Type B pancreatic cell (in vitro differentiated cells): Measurements from ENCODE around the gene OLIG1. TPM values are rescaled to one million over a fixed set of nuclear protein-coding genes. Genes with fewer than 3 reads are reported as not detected.
A peak's percentile ranks its signal among the peaks of the same experiment; 100 is the strongest.

ENCODE experiments used
- DNase-seq: peaks from one replicate; pipeline ENCODE4 v3.0.0; 2021; ENCODE audit warnings: mixed read lengths; ENCODE audit not compliant: unreplicated experiment; ENCODE audit errors: extremely low spot score
- H3K27ac Mint-ChIP-seq: 2 replicates; pipeline ENCODE4 v1.8.0; 2021; ENCODE audit warnings: mild to moderate bottlenecking, mixed read lengths
- H3K27me3 Mint-ChIP-seq: 2 replicates; pipeline ENCODE4 v1.8.0; 2021; ENCODE audit warnings: mixed read lengths
- H3K36me3 Mint-ChIP-seq: 2 replicates; pipeline ENCODE4 v1.8.0; 2021; ENCODE audit warnings: mixed read lengths
- H3K4me1 Mint-ChIP-seq: one replicate; pipeline ENCODE4 v1.8.0; 2021; ENCODE audit warnings: mixed read lengths; ENCODE audit not compliant: unreplicated experiment
- H3K4me3 Mint-ChIP-seq: 2 replicates; pipeline ENCODE4 v1.8.0; 2021; ENCODE audit warnings: mild to moderate bottlenecking, mixed read lengths
- H3K9me3 Mint-ChIP-seq: 2 replicates; pipeline ENCODE4 v1.8.0; 2021; ENCODE audit warnings: mixed read lengths
- CTCF ChIP-seq: fragments of 200-600 bp; sonication (generic); conservative IDR thresholded peaks from 2 replicates; pipeline ENCODE4 v1.5.0; 2021; ENCODE audit warnings: antibody characterized with exemption, mild to moderate bottlenecking
- total RNA-seq: library from RNA; stranded (reverse); gene quantifications from 2 replicates; pipeline ENCODE4 v1.2.1, GENCODE V29; 2021; ENCODE audit warnings: low replicate concordance

OLIG1 gene
- total RNA-seq, 1 donor from 2014 or later, result 2.8 TPM

- Mint-ChIP-seq H3K9me3 (peaks cover 5% of the 10 kb centered on the region), H3K4me1 (no peaks in the 10 kb centered on the region), H3K27ac (no peak overlapping the region), H3K4me3 (no peak overlapping the region), H3K36me3 (no peaks in the 10 kb centered on the region), H3K27me3 (peaks cover 83% of the 10 kb centered on the region)
- no peak for TF ChIP-seq CTCF
- DNase-seq, result no peak
These were observed 2.9 kb upstream of the OLIG1 start for GRCh38 chr21:33067043-33067442.

GRCh38 chr21:33067457-33067856, 2.5 kb upstream of the OLIG1 start:
- H3K27ac Mint-ChIP-seq, result no peak overlapping the region
- H3K27me3 Mint-ChIP-seq, result peaks cover 85% of the 10 kb centered on the region
- TF ChIP-seq CTCF, result no peak
- H3K36me3 Mint-ChIP-seq, result no peaks in the 10 kb centered on the region
- no peaks in the 10 kb centered on the region for H3K4me1 Mint-ChIP-seq
- no peak for DNase-seq
- peaks cover 5% of the 10 kb centered on the region for H3K9me3 Mint-ChIP-seq
- H3K4me3 Mint-ChIP-seq, result no peak overlapping the region

- Mint-ChIP-seq H3K4me1 (no peaks in the 10 kb centered on the region), H3K9me3 (peaks cover 5% of the 10 kb centered on the region), H3K27me3 (peaks cover 85% of the 10 kb centered on the region), H3K36me3 (no peaks in the 10 kb centered on the region), H3K4me3 (peak overlapping the region; percentile 73), H3K27ac (no peak overlapping the region)
- TF ChIP-seq CTCF, result no peak
- DNase-seq, result no peak
These were observed 698 bp upstream of the OLIG1 start for GRCh38 chr21:33069243-33069642.

GRCh38 chr21:33069645-33069993, 322 bp upstream of the OLIG1 start:
- Mint-ChIP-seq H3K4me1 (no peaks in the 10 kb centered on the region), H3K36me3 (no peaks in the 10 kb centered on the region), H3K27me3 (peaks cover 83% of the 10 kb centered on the region), H3K27ac (no peak overlapping the region), H3K9me3 (peaks cover 5% of the 10 kb centered on the region), H3K4me3 (peak overlapping the region; percentile 73)
- DNase-seq, result no peak
- no peak for TF ChIP-seq CTCF

GRCh38 chr21:33070744-33070997, 730 bp downstream of the OLIG1 start:
- Mint-ChIP-seq H3K4me3 (peak overlapping the region; percentile 83), H3K36me3 (no peaks in the 10 kb centered on the region), H3K27me3 (peaks cover 85% of the 10 kb centered on the region), H3K4me1 (peaks cover 2% of the 10 kb centered on the region), H3K9me3 (peaks cover 5% of the 10 kb centered on the region), H3K27ac (no peak overlapping the region)
- TF ChIP-seq CTCF, result no peak
- no peak for DNase-seq

- H3K9me3 Mint-ChIP-seq, result peaks cover 5% of the 10 kb centered on the region
- no peak for TF ChIP-seq CTCF
- peaks cover 4% of the 10 kb centered on the region for H3K4me1 Mint-ChIP-seq
- peaks cover 86% of the 10 kb centered on the region for H3K27me3 Mint-ChIP-seq
- no peak overlapping the region for H3K27ac Mint-ChIP-seq
- H3K4me3 Mint-ChIP-seq, result peak overlapping the region; percentile 83
- H3K36me3 Mint-ChIP-seq, result no peaks in the 10 kb centered on the region
- DNase-seq, result no peak
These were observed 1.2 kb downstream of the OLIG1 start for GRCh38 chr21:33070998-33071769.
